ENCODE measurements around the gene QKI. TPM values are rescaled to one million over a fixed set of nuclear protein-coding genes. Genes with fewer than 3 reads are reported as not detected.

QKI gene
- polyA plus RNA-seq, 1 donor (not counting 4 experiments of a cell fraction or from before 2014, with no cell fraction given) = 53.3 TPM

DNA sequence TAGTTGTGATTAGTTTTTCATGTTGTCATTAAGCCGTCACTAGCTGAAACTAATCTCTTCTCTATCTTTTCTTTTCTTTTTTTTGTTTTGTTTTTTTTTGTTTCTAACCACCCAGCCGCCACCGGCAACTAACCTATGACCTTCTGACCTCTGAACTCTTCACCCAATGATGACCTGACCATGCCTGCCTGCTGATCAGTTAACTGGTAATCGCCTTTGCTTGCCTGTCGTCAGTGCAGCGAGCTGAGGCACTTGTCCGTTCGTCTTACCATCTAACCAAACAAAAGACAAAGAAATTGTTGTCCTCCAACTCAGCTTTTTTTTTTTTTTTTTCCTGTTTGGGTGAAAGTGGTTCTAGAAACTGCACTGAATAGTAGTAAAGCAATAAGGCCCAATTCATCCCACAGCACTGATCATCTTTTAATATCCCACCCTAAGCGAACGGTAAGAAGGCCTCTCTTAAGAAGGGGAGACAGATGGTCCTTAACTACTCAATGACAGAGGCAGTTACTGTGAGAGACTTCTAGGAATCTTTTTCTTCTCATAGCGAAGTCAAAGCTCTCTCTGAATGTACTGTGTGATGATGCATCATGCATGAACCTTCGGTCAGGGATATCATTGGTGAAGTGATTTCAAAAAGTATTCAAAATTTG is 156.2 kb downstream of the QKI start:
- Histone ChIP-seq H3K4me2 (ENCODE audit: control insufficient read depth, extremely low read depth, insufficient read depth, low read depth, low read length) (no peak overlapping the region), H3K9me3 (ENCODE audit: control insufficient read depth, low read depth, low read length) (no peaks in the 10 kb centered on the region), H3K4me3 (ENCODE audit: control insufficient read depth in 2 of 3, extremely low read depth in 1 of 3, insufficient read depth in 2 of 3, low read depth in 1 of 3, low read length in 3 of 3) (no peak overlapping the region), H3K27me3 (ENCODE audit: control insufficient read depth, extremely low read depth, insufficient read depth, low read length) (no peaks in the 10 kb centered on the region), H3K4me1 (ENCODE audit: control insufficient read depth, extremely low read depth, insufficient read depth, low read length) (peaks cover 3% of the 10 kb centered on the region), H3K27ac (ENCODE audit: control insufficient read depth, insufficient read depth, low read length) (no peak overlapping the region), H3K36me3 (ENCODE audit: control insufficient read depth in 2 of 2, extremely low read depth in 1 of 2, insufficient read depth in 2 of 2, low read length in 2 of 2) (peaks cover 4% of the 10 kb centered on the region in 2 experiments), H4K20me1 (ENCODE audit: control insufficient read depth, extremely low read depth, insufficient read depth, low read length) (no peaks in the 10 kb centered on the region), H2AFZ (ENCODE audit: control insufficient read depth, low read length) (no peak overlapping the region), H3K9ac (ENCODE audit: control insufficient read depth, extremely low read depth, insufficient read depth, low read length) (no peak overlapping the region), H3K79me2 (ENCODE audit: control insufficient read depth, insufficient read depth, low read length) (no peaks in the 10 kb centered on the region), H3K9me1 (ENCODE audit: control insufficient read depth, extremely low read depth, insufficient read depth, low read length) (no peaks in the 10 kb centered on the region)
- FAIRE-seq (no peak), DNase-seq (ENCODE audit: low read depth, low spot score) (no peak)
- TF ChIP-seq EZH2 (IDR thresholded peaks at IDR 0.05; ENCODE audit: low read length) = no peak
- TF ChIP-seq, protein P1, sequence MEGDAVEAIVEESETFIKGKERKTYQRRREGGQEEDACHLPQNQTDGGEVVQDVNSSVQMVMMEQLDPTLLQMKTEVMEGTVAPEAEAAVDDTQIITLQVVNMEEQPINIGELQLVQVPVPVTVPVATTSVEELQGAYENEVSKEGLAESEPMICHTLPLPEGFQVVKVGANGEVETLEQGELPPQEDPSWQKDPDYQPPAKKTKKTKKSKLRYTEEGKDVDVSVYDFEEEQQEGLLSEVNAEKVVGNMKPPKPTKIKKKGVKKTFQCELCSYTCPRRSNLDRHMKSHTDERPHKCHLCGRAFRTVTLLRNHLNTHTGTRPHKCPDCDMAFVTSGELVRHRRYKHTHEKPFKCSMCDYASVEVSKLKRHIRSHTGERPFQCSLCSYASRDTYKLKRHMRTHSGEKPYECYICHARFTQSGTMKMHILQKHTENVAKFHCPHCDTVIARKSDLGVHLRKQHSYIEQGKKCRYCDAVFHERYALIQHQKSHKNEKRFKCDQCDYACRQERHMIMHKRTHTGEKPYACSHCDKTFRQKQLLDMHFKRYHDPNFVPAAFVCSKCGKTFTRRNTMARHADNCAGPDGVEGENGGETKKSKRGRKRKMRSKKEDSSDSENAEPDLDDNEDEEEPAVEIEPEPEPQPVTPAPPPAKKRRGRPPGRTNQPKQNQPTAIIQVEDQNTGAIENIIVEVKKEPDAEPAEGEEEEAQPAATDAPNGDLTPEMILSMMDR (optimal IDR thresholded peaks at IDR 0.05 in 1 of 3, IDR thresholded peaks at IDR 0.05 in 1 of 3, conservative IDR thresholded peaks at IDR 0.05 in 1 of 3; ENCODE audit: extremely low read depth in 1 of 3, insufficient read depth in 2 of 3, low read length in 3 of 3) = no peak
- dilution Hi-C loops (cut with MboI; ENCODE audit: extremely low pct_ligation_motif_present, low sequenced_read_pairs) = no loop called here

DNA sequence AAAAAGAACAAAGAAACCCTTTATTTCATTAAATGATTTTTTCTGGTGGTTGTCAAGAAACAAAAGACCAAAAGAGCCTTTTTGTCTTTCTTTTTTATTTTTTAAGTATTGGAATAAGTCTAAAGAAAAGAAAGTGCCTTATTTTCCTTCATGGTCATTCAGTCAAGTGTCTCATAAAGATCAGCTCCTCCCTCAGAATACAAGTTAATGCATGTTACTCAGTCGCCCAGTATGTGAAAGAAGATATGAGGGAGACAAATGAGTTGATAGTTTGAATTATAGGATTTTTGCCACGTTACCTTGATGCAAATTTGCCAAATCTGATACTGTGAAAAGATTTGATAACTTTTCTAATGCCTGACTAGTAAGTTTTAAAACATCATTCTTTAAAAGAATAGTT is 157.2 kb downstream of the QKI start:
- H3K4me3 ChIP-seq (ENCODE audit: control insufficient read depth in 2 of 3, extremely low read depth in 1 of 3, insufficient read depth in 2 of 3, low read depth in 1 of 3, low read length in 3 of 3) = no peak overlapping the region
- H3K9me1 ChIP-seq (ENCODE audit: control insufficient read depth, extremely low read depth, insufficient read depth, low read length) = no peaks in the 10 kb centered on the region
- no peak overlapping the region for H3K9ac ChIP-seq (ENCODE audit: control insufficient read depth, extremely low read depth, insufficient read depth, low read length)
- no peak overlapping the region for H2AFZ ChIP-seq (ENCODE audit: control insufficient read depth, low read length)
- peaks cover 4% of the 10 kb centered on the region in 2 experiments for H3K36me3 ChIP-seq (ENCODE audit: control insufficient read depth in 2 of 2, extremely low read depth in 1 of 2, insufficient read depth in 2 of 2, low read length in 2 of 2)
- no peak overlapping the region for H3K27ac ChIP-seq (ENCODE audit: control insufficient read depth, insufficient read depth, low read length)
- no peak for TF ChIP-seq EZH2 (IDR thresholded peaks at IDR 0.05; ENCODE audit: low read length)
- TF ChIP-seq, protein P1 (optimal IDR thresholded peaks at IDR 0.05 in 1 of 3, IDR thresholded peaks at IDR 0.05 in 1 of 3, conservative IDR thresholded peaks at IDR 0.05 in 1 of 3; ENCODE audit: extremely low read depth in 1 of 3, insufficient read depth in 2 of 3, low read length in 3 of 3) = no peak
- no peak for DNase-seq (ENCODE audit: low read depth, low spot score)
- no peak overlapping the region for H3K4me2 ChIP-seq (ENCODE audit: control insufficient read depth, extremely low read depth, insufficient read depth, low read depth, low read length)
- no peaks in the 10 kb centered on the region for H3K27me3 ChIP-seq (ENCODE audit: control insufficient read depth, extremely low read depth, insufficient read depth, low read length)
- H3K4me1 ChIP-seq (ENCODE audit: control insufficient read depth, extremely low read depth, insufficient read depth, low read length) = peaks cover 3% of the 10 kb centered on the region
- dilution Hi-C loops (cut with MboI; ENCODE audit: extremely low pct_ligation_motif_present, low sequenced_read_pairs) = no loop called here
- H3K79me2 ChIP-seq (ENCODE audit: control insufficient read depth, insufficient read depth, low read length) = no peaks in the 10 kb centered on the region
- no peaks in the 10 kb centered on the region for H3K9me3 ChIP-seq (ENCODE audit: control insufficient read depth, low read depth, low read length)
- no peaks in the 10 kb centered on the region for H4K20me1 ChIP-seq (ENCODE audit: control insufficient read depth, extremely low read depth, insufficient read depth, low read length)
- no peak for FAIRE-seq

Measured in keratinocyte (primary cell).